GM23338 (cell line): ENCODE data around the gene RMC1.

Experiments
- POLR2AphosphoS5 ChIP-seq: IDR thresholded peaks from 2 replicates; pipeline ENCODE4 v1.6.1; 2016; ENCODE audit warnings: antibody characterized with exemption, low read depth
- TF ChIP-seq, protein P1 (sequence below), 2 experiments: fragments of 200-600 bp in 1 of 2; sonication (generic) in 1 of 2; conservative IDR thresholded peaks; 2 replicates each; pipeline versions ENCODE4 v1.5.1 to v1.6.1; 2016 to 2017; ENCODE audit warnings: antibody characterized with exemption in 2 of 2, low read depth in 2 of 2, mild to moderate bottlenecking in 2 of 2, moderate library complexity in 1 of 2

DNA sequence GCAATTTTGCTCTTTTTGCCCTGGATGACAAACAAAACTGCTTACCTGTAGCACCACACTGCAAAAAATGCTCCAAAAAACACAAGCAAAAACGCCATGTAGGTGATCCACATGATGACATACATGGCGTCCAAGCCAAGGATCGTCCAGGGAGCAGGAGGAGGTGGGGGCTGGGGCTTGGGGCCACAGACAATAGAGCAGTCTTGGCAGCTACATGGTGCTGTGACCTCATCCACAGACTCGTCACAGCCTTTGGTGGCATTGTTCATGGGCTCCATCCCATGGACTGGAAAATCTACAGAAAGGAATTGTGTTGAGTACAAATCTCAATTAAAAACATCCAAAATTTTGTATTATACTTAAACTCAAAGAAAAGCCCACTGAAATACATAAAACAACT lies 56.9 kb downstream of the RMC1 start:
- TF ChIP-seq POLR2AphosphoS5: no peak
- TF ChIP-seq, protein P1, sequence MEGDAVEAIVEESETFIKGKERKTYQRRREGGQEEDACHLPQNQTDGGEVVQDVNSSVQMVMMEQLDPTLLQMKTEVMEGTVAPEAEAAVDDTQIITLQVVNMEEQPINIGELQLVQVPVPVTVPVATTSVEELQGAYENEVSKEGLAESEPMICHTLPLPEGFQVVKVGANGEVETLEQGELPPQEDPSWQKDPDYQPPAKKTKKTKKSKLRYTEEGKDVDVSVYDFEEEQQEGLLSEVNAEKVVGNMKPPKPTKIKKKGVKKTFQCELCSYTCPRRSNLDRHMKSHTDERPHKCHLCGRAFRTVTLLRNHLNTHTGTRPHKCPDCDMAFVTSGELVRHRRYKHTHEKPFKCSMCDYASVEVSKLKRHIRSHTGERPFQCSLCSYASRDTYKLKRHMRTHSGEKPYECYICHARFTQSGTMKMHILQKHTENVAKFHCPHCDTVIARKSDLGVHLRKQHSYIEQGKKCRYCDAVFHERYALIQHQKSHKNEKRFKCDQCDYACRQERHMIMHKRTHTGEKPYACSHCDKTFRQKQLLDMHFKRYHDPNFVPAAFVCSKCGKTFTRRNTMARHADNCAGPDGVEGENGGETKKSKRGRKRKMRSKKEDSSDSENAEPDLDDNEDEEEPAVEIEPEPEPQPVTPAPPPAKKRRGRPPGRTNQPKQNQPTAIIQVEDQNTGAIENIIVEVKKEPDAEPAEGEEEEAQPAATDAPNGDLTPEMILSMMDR (conservative IDR thresholded peaks at IDR 0.05; ENCODE audit: low read depth in 2 of 2): no peak
